Iris pigment epithelial cell (primary cell): ENCODE measurements around the gene NPAS3.

Experiments
- DNase-seq: peaks from one replicate; pipeline ENCODE4 v3.0.0-alpha.2; 2011; ENCODE audit warnings: low read depth

NPAS3 gene

DNA sequence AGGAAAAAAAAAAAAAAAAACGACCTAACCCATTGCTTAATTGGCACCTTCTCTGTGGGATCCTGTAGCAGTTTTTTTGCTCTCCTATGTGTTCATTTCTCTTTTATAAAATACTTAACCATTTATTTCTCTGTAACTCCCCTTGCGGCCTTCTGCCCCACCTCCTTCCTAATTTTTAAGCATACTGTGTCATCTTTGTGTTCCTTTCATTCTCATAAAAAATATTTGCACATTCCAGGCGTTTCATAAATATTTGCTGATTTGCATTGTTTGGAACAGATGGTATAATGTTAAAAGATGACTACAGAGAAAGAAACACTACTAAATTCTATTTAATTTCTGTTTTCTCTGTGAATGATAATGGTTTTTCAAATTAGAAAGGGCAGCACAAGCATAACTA lies 77.9 kb downstream of the NPAS3 start:
- DNase-seq: no peak

DNA sequence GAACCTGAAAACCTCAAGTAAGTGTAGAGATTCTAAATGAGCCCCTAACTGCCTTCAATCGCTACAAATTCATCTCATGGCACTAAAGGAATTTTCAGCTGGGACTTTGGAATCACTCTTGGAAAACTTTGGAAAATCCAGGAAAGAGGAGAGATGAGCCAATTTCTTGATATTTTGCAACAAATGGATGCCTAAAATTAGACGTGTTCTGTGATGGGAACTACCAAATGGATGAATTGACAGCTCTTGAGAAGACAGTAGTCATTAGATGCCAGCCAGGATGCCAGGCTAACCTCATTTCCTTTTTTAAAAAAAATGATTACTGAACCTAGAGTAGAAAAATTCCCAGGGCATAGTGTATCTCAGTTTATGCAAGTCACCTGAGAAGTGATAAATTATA lies 78.3 kb downstream of the NPAS3 start:
- no peak for DNase-seq

- no peak for DNase-seq
These were observed 80.7 kb downstream of the NPAS3 start for GRCh38 chr14:33019346-33019745.

GRCh38 chr14:33026850-33027430 lies 88.3 kb downstream of the NPAS3 start:
- peak; percentile 5 for DNase-seq

DNA sequence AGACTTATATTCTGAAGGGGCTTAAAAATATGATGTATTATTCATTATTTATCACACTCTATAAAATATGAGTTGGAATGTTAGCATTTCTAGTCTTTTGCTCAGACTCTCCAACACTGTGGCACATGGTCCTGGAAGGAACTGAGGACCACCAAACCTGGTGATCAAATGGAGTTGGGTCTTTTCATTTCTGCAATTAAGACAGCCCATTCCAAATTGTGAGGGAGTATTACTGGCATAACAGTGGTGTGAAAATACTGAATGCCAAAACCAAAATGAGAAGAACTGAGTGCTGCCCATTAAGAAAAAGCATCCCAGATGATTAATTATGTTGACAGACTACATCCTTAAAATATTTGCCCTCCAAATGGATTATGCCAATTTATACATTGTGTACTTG lies 90.8 kb downstream of the NPAS3 start:
- no peak for DNase-seq

GRCh38 chr14:33030386-33030785 lies 91.7 kb downstream of the NPAS3 start:
- DNase-seq: no peak

GRCh38 chr14:33035416-33036194 lies 96.9 kb downstream of the NPAS3 start:
- DNase-seq: no peak

DNA sequence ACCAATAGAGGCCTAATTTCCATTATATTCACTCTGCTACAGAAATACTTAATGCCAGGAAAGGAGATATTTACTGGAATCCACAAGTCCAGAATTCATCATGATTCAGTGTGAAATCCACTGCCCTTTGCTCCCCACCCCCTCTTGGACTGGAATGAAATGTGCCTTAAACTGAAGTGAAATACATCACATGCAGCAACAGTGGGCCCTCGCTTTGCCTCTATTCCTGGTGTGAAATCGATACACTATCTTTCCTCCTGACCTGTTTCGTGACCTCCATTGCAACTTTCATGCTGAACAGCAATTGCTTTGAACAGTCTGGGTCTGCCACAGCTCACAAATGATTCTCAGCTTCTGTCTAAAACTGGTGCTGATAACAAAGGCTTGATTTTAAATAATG lies 100.6 kb downstream of the NPAS3 start:
- DNase-seq: no peak

- peak; percentile 6 for DNase-seq
These were observed 101.9 kb downstream of the NPAS3 start for GRCh38 chr14:33040372-33041140.

DNA sequence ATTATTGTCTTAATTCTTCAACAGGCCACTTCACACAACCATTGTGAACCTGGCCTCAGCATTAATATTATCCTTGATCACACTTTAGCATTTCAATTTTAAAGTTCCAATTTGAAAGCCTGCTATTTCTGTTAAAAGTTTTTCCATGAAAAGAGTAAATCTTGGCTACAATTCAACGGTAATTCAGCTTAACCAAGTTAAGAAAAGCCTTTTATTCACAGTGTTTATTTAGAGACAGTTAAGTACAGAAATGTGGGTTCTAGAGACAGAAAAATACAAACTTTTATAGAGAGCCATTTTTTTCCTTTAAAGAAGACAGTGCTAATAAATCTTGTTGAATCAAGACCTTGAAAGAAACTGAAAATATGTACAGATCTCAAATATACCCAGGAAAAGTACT lies 103.9 kb downstream of the NPAS3 start:
- DNase-seq: no peak

DNA sequence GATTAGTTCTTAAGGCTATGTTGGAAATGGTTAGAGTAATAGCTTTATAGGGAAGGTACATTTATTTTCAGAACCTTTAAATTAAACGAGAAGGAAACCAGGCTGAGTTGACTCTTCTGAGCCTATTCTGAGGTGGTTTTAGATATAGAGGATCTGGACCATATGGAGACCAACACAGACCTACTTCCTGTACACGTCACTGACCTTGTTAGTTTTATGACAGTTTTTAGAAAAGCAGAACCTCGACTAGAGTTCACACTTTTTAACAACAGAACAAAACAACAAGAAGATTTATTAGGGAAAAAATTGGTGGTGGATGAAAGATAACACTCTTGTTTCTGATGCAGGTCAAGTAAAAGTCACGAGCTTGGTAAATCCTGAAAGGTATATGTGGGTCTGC lies 107.1 kb downstream of the NPAS3 start:
- DNase-seq: no peak

GRCh38 chr14:33052943-33053342 lies 114.3 kb downstream of the NPAS3 start:
- DNase-seq: no peak

DNA sequence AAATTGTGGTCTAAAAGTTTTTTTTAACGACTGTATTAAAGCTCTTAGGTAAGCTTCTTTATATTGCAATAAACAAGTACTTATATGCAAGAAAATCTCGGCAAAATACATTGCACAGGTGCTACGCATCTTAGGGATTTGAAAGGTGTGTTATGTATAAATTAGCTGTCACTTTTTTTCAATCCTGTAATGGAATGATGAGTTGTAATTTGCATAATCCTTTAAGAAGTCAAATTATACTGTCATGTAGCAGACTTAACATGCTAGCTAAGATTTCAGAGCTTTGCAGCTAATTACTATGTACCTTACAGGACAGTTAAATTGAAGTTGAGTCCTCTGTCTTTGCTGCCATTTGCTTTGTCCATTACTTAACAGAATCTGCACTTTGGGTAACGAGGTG lies 117.5 kb downstream of the NPAS3 start:
- no peak for DNase-seq

GRCh38 chr14:33057585-33057984 lies 118.9 kb downstream of the NPAS3 start:
- DNase-seq: no peak

DNA sequence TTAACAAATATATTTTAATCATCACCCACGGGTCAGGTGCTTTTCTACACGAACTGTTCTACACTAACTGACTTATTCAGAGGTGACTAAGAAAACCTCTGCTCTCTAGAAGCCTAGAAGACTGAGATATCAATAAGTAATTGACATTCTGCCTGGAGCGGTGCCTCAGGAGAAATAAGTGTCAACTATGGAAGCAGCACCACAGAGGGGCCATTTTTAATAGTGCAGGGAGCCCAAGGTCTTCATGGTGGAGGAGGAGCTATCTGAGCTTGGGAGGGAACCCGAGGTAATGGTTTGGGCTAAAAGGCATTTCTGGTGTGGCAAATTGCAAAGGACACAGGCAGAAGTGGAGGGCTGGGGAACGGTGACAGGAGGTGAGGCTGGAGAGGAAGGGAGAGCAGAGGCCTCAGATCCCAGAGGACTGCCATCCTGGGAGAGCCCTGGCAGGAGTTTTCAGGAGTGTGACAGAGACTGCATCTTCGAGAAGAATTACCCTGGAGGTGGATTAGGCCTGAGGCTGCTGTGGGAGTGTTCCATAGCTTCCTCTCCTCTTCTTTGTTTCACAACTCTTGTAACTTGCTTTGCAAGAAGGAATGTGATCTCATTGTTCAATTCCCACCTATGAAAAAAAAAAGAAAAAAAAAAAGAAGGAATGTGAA lies 123.1 kb downstream of the NPAS3 start:
- no peak for DNase-seq

DNA sequence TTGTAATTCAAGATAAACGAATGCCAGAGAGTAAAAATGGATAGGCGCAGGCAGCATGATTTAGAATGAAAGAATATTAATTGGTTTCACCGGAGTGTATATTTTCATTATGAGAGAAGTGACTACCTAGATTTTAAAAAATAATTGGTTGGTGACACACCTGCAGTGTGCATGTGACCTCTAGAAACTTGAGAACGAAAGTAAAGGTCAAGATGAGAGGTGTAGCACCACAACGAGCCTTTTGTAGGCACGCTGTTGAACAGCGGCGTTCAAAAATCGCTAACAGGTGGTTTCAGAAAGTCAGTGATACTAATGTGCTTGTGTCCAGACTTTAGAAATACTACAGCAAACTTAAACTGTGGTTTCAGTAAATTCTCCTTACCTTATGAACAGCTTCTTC lies 123.8 kb downstream of the NPAS3 start:
- DNase-seq: no peak

GRCh38 chr14:33062881-33063280 lies 124.2 kb downstream of the NPAS3 start:
- peak; percentile 45 for DNase-seq

GRCh38 chr14:33063521-33063920 lies 124.8 kb downstream of the NPAS3 start:
- DNase-seq: no peak

DNA sequence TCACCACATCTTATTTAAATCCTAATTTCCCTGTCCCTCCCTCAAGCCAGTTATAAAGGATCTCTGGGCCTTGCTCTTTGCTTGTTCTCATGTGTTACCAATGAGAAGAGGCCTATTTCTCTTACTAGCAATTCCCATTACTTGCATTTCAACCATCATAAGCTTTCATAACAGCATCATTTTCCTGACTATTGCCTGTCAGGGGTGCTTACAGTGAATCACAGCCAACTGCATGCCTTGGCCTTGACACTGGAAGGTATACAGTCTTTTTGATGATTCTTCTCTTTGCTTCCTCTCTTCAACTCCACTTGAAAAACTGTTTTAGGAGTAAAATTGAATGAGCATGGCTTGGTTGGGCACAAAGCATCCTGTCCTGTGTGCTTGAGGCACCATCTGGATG lies 127.0 kb downstream of the NPAS3 start:
- DNase-seq: no peak

DNA sequence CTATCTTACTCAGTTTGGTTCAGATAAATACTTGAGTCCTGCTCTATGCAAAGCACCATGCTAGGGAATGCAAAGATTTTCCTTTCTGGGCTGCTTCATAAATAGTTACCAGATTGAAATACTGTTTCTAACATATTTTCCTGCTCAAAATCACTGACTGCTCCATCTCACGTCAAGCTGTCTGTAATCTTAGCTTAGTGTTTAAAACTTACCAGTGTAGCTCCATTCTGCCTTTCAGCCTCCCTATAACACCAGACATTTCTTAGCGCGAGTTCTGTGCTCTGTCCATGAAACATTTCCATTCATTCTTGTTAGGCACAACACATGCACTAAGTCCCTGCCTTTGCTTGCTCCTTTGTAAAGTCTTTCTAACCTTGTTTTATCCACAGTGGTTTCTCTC lies 129.4 kb downstream of the NPAS3 start:
- no peak for DNase-seq

GRCh38 chr14:33068626-33069025 lies 129.9 kb downstream of the NPAS3 start:
- peak; percentile 20 for DNase-seq

GRCh38 chr14:33070475-33070874 lies 131.8 kb downstream of the NPAS3 start:
- no peak for DNase-seq

GRCh38 chr14:33073023-33073422 lies 134.3 kb downstream of the NPAS3 start:
- DNase-seq: no peak
